Subcutaneous abdominal adipose tissue (tissue), 5 donors: ENCODE measurements around the gene SUGP1.

ENCODE experiments used
- H3K27ac ChIP-seq: one replicate; pipeline ENCODE4 v1.7.0; 2013; ENCODE audit warnings: low read depth, mild to moderate bottlenecking, inconsistent platforms, low read length, moderate library complexity
- H3K27me3 ChIP-seq, 5 donors: one replicate each; pipeline ENCODE4 v1.7.0; 2013; ENCODE audit warnings: low read length in 5 of 5, inconsistent platforms in 1 of 5; ENCODE audit not compliant: control insufficient read depth in 5 of 5, insufficient read depth in 4 of 5
- H3K36me3 ChIP-seq, 5 donors: one replicate each; pipeline ENCODE4 v1.7.0; 2013; ENCODE audit warnings: low read length in 5 of 5; ENCODE audit not compliant: control insufficient read depth in 5 of 5, insufficient read depth in 5 of 5
- H3K4me1 ChIP-seq, 5 donors: one replicate each; pipeline ENCODE4 v1.7.0; 2013; ENCODE audit warnings: low read length in 5 of 5, mild to moderate bottlenecking in 3 of 5, moderate library complexity in 1 of 5; ENCODE audit not compliant: control insufficient read depth in 5 of 5, insufficient read depth in 5 of 5
- H3K4me3 ChIP-seq, 5 donors: one replicate each; pipeline ENCODE4 v1.7.0; 2013; ENCODE audit warnings: low read length in 5 of 5, low read depth in 1 of 5
- H3K9ac ChIP-seq, 5 donors: one replicate each; pipeline ENCODE4 v1.7.0; 2013; ENCODE audit warnings: low read length in 5 of 5, mild to moderate bottlenecking in 4 of 5, moderate library complexity in 3 of 5
- H3K9me3 ChIP-seq, 5 donors: one replicate each; pipeline ENCODE4 v1.7.0; 2013; ENCODE audit warnings: low read length in 5 of 5; ENCODE audit not compliant: control insufficient read depth in 5 of 5
- donor health status: healthy.
- donor health status: healthy.
- donor health status: healthy.
- donor health status: healthy.
- donor health status: healthy.

SUGP1 gene

DNA sequence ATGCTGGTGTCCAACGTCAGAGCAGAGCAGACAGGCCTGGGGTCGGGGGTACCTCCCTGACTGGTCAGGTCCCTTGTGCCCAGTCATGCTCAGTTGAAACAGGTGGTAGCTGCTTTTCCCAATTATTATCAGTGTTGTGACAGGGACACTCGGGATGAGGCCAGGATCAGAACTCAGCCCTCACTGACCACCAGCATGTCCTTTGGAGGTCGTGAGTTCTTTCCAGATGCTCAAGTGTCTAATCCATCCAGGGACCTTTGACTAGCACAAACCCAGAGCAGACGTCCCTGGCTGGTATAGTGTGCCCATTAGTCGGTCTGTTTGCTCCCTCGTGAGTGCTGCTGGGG is 22.7 kb upstream of the SUGP1 start:
- H3K9ac ChIP-seq = peak overlapping the region in 1 of 5 donors; percentile 9
- no peak overlapping the region for H3K4me3 ChIP-seq
- peaks cover 0 to 91% (median 86%) of the 10 kb centered on the region in 5 donors for H3K36me3 ChIP-seq
- no peaks in the 10 kb centered on the region for H3K9me3 ChIP-seq
- H3K27me3 ChIP-seq = no peaks in the 10 kb centered on the region
- peaks cover 0 to 6% (median 4%) of the 10 kb centered on the region in 5 donors for H3K4me1 ChIP-seq
- no peak overlapping the region for H3K27ac ChIP-seq

GRCh38 chr19:19342086-19343015 is 22.0 kb upstream of the SUGP1 start:
- no peaks in the 10 kb centered on the region for H3K9me3 ChIP-seq
- H3K36me3 ChIP-seq = peaks cover 0 to 91% (median 86%) of the 10 kb centered on the region in 5 donors
- H3K4me3 ChIP-seq = no peak overlapping the region
- H3K27ac ChIP-seq = no peak overlapping the region
- peaks cover 0 to 9% (median 7%) of the 10 kb centered on the region in 5 donors for H3K4me1 ChIP-seq
- H3K27me3 ChIP-seq = no peaks in the 10 kb centered on the region
- H3K9ac ChIP-seq = no peak overlapping the region

- H3K9me3 ChIP-seq = no peaks in the 10 kb centered on the region
- no peak overlapping the region for H3K4me3 ChIP-seq
- peaks cover 0 to 91% (median 86%) of the 10 kb centered on the region in 5 donors for H3K36me3 ChIP-seq
- peaks cover 0 to 9% (median 7%) of the 10 kb centered on the region in 5 donors for H3K4me1 ChIP-seq
- H3K27ac ChIP-seq = no peak overlapping the region
- H3K27me3 ChIP-seq = no peaks in the 10 kb centered on the region
- H3K9ac ChIP-seq = no peak overlapping the region
Measured at GRCh38 chr19:19341026-19341425, 20.7 kb upstream of the SUGP1 start.

GRCh38 chr19:19338082-19338481 is 17.8 kb upstream of the SUGP1 start:
- no peak overlapping the region for H3K4me3 ChIP-seq
- peaks cover 0 to 91% (median 82%) of the 10 kb centered on the region in 5 donors for H3K36me3 ChIP-seq
- peaks cover 0 to 23% (median 21%) of the 10 kb centered on the region in 5 donors for H3K4me1 ChIP-seq
- H3K9ac ChIP-seq = peak overlapping the region in 1 of 5 donors; percentile 14
- H3K27ac ChIP-seq = no peak overlapping the region
- no peaks in the 10 kb centered on the region for H3K27me3 ChIP-seq
- H3K9me3 ChIP-seq = no peaks in the 10 kb centered on the region

DNA sequence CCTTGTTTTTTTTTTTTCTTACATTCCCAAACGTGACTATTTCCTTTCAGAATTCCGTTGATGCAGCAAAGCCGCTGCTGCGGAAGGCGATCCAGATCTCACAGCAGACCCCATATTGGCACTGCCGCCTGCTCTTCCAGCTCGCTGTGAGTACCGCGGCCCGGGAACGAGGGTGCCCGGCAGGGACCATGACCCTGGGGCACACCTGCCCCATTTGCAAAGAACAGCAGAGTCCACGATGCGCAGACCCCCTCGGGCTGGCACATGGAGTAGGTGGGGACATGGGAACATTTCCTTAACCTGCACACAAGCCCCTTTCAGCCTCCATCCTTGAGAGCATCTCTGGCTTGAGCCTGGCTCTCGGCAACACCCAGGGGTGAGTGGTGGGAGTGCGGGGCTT is 16.8 kb upstream of the SUGP1 start:
- no peaks in the 10 kb centered on the region for H3K27me3 ChIP-seq
- H3K36me3 ChIP-seq = peaks cover 0 to 91% (median 78%) of the 10 kb centered on the region in 5 donors
- H3K4me3 ChIP-seq = no peak overlapping the region
- peaks cover 0 to 23% (median 21%) of the 10 kb centered on the region in 5 donors for H3K4me1 ChIP-seq
- H3K9ac ChIP-seq = no peak overlapping the region
- no peak overlapping the region for H3K27ac ChIP-seq
- H3K9me3 ChIP-seq = no peaks in the 10 kb centered on the region

DNA sequence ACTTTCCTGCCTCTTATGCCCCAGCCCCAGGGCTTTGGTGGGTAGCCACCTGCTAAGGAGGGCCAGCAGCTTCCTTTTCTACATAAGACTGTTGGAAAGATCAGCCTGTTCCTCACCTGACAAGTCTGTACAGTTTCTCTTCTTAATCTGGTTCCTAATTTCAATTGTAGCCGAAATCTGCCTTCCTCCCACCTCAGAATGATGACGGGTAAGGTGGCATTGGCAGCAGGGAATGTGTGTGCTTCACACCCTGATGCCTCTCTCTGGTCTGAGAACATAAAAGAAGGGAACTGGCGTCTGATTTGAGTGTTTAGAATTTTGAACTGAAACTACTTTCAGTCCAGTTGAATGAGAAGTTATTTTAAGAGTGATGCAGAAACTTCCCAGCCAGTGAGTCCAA is 16.3 kb upstream of the SUGP1 start:
- H3K27ac ChIP-seq = no peak overlapping the region
- no peaks in the 10 kb centered on the region for H3K9me3 ChIP-seq
- H3K36me3 ChIP-seq = peaks cover 0 to 91% (median 76%) of the 10 kb centered on the region in 5 donors
- no peak overlapping the region for H3K4me3 ChIP-seq
- H3K27me3 ChIP-seq = no peaks in the 10 kb centered on the region
- H3K9ac ChIP-seq = no peak overlapping the region
- H3K4me1 ChIP-seq = peaks cover 0 to 23% (median 21%) of the 10 kb centered on the region in 5 donors

GRCh38 chr19:19335408-19336158 is 15.3 kb upstream of the SUGP1 start:
- Histone ChIP-seq H3K9ac (no peak overlapping the region), H3K36me3 (peaks cover 0 to 90% (median 74%) of the 10 kb centered on the region in 5 donors), H3K27ac (no peak overlapping the region)

DNA sequence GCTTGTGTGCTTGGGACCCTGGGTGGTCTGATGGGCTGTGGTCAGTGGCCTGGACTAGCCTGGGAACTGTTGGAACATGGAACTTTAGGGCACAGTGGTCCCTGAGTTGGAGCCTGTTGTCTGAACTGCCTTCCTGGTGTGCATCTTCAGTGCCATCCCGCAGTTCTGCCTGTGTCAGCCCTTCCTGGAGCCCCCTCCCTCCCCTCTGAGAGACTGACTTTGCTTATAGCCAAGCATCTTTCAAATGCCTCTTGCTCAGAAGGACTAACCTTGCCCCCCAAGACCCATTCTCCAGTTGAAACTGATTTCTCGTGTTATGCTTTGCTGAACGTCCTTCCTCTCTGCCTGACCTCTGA is 14.7 kb upstream of the SUGP1 start:
- no peak overlapping the region for H3K27ac ChIP-seq
- H3K9me3 ChIP-seq = no peaks in the 10 kb centered on the region
- peak overlapping the region in 1 of 5 donors; percentile 11 for H3K9ac ChIP-seq
- peaks cover 0 to 91% (median 74%) of the 10 kb centered on the region in 5 donors for H3K36me3 ChIP-seq
- H3K27me3 ChIP-seq = no peaks in the 10 kb centered on the region
- peaks cover 0 to 23% (median 21%) of the 10 kb centered on the region in 5 donors for H3K4me1 ChIP-seq
- H3K4me3 ChIP-seq = no peak overlapping the region

More at GRCh38 chr19:19335408-19336158, 15.3 kb upstream of the SUGP1 start:
- H3K4me3 ChIP-seq = no peak overlapping the region
- H3K4me1 ChIP-seq = peaks cover 0 to 23% (median 21%) of the 10 kb centered on the region in 5 donors
- no peaks in the 10 kb centered on the region for H3K9me3 ChIP-seq
- H3K27me3 ChIP-seq = no peaks in the 10 kb centered on the region

GRCh38 chr19:19334063-19334988 is 14.0 kb upstream of the SUGP1 start:
- Histone ChIP-seq H3K36me3 (peaks cover 0 to 92% (median 76%) of the 10 kb centered on the region in 5 donors), H3K4me1 (peaks cover 0 to 23% (median 21%) of the 10 kb centered on the region in 5 donors), H3K4me3 (no peak overlapping the region), H3K9me3 (no peaks in the 10 kb centered on the region), H3K9ac (peak overlapping the region in 2 of 5 donors; percentile 11 to 45), H3K27me3 (no peaks in the 10 kb centered on the region), H3K27ac (no peak overlapping the region)
